HG03196 (cell line): ENCODE data around the gene FAM20A.

Experiments used
- ATAC-seq: cut with Tn5 transposase; IDR thresholded peaks from one replicate; pipeline ENCODE4 v1.9.1; 2021; ENCODE audit not compliant: unreplicated experiment

Gene FAM20A

GRCh38 chr17:68567035-68567434 lies 34.1 kb downstream of the FAM20A start:
- no peak for ATAC-seq

DNA sequence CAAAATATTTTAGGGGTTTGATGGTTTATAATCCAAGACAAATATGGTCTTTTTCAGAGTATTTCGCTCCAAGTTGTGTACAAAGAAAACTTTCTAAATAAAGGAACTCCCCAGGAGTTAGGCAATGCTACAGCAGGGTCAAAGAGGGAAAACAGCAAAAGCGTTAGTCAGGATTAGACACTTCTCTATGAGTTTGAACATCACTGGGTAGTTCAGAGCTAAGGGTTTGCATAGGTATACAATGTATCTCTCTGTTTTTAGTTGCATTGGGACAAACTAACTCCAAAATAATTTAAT lies 34.8 kb downstream of the FAM20A start:
- ATAC-seq: no peak

GRCh38 chr17:68565661-68566441 lies 35.3 kb downstream of the FAM20A start:
- ATAC-seq: no peak

- no peak for ATAC-seq
These were observed 36.6 kb downstream of the FAM20A start for GRCh38 chr17:68564415-68565111.

DNA sequence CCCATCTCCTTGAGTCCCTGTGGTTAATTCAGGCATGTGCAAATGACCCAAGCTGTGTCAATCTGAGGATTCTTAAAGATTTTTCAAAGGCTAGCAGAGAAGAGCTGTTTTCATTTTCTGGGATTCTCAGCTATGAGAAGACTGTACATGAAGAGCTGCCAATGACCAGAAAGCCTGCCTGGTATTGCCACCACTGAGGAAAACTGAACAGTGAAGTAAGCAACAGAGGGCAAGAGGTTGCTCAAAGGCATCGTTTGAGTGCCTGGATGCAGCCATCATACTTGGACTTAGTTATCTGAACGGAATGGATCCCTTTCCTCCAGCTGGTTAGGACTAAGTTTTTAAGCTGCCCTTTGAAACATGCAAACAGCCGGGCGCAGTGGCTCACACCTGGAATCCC lies 38.4 kb downstream of the FAM20A start:
- ATAC-seq: no peak

DNA sequence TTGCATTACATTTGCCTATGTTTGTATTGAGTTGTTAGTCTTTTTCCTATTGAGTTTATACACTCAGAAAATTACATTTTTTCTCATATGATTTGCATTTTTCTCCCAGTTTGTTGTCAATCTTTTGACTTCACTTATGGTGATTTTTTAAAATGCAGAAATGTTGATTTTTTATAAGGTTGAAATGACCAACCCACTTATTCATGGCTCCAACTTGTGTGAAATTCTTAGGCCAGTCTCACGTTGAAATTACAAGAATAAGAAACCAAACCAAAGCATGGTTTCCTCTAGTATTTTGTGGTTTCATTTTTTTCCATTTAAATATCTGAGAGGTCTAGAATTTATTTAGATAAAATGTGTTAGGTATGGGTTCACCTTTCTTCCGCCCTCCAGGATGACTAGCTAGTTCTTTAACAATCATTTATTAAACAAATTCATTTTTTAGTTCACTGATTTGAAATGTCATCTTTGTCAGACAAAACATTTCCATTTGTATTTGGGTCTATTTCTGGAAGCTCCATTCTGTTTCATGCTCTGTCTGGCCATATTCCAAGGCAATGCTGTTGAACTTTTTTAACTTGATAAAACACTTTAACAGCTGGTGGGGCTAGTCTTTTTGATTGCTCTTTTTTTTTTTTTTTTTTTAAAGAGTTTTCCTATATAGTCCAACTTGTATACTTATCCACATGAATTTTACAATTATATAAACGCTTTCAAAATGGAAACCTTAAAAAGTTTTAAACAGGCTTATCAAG lies 40.0 kb downstream of the FAM20A start:
- ATAC-seq: no peak

DNA sequence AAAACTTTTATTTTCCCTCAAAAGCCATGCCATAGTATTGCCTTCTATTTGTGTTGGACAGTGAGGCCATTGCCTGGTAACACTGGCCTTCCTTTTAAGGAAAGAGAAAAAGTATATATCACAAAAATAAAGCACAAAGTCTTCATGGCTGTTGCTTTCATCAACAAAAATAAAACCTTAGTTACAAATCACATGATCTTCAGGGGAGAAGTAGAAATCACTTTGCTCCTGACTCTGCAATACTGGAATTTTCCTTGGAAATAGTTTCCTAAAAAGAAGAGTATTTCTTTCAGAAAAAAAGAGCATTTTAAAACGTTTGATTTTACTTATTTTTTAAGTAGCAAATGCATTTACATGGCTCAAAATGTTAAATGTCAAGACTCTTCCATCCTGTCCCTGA lies 41.9 kb downstream of the FAM20A start:
- ATAC-seq: no peak

DNA sequence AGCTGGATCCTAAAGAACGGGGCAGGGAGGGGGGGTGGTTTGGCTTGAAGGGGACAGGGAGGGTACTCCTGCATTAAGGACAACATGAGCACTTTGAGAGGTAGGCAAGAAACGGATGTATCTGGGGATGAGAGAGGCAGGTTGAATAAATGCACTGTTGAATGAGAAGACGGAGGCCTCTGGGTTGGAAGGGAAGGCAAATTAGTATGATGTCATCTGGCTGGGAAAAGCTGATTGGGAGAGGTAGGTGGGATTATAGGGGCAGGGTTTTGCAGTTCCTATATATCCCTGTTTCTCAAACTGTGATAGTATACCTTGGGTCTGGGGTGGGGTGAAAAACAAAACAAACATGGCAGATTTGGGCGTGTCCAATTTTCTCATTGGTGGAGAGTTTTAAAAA lies 44.6 kb downstream of the FAM20A start:
- no peak for ATAC-seq

DNA sequence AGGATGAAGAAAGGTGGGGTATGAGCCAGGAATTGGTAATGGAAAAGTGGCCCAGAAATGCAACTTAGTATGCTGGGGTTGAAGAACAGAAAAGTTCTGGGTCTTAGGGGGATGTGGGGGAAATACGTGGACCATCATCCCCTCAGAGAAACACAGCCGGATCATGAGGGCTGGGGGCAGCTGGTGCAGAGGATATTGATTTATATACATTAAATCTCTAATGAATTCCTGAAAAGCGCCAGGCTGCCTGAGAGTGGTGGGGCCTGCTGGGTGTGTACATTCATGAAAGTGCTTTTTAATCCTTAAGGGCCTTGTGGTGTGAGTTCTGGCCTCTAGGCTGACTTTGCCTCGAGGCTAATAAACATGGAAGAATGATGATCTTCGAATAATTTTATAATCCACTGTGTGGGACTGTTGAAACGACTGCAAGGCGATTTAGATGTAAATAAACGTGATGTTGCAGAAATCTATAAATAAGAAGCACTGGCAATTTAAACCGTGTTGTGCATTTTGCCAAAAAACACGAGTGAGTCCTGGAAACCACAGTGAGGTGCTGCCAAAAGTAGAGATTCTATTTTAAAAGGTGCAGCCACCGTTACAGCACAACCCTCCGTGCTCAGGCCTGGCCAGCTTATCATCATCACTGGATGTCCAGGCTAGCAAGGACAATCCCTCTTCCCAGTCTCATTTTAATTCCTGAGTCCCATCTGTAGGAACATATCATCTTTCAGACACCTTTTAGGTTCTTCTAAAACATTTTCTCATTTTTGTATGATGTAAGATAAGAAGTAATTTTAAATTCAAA lies 56.9 kb downstream of the FAM20A start:
- ATAC-seq: no peak

DNA sequence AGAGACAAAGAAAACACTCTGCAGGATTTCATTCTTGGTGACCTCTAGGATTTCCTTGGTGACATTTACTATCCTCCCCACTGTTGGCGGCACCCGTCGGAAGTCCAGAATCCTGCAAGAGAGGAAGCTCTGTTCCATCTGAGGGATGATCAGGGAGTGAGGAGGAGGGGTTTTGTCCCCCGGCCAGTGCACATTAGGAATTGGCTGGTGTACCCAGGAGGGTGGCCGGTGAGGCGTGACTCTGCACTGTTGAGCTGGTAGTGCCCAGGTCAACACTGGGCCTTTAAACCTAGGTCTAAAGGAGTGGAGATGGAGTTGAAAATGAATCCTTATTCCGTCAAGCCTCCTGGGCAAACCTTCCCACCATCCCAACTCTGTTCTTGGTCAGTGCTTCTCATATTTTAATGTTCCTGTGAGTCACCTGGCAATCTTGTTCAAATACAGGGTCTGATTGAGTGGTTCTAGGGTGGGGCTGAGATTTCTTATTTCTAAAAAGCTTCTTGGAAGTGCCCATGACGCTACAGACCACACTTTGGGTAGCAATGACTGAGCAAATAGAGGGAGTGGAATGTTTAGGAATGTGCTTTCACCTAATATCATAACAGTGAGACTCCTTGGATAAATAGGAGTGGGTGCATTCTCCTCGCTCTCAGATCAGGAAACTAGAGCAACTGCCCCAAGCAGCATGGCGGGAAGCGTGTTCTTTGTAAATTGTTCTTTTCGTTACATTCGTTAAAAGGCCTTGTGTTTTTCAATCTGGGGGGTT lies 58.3 kb downstream of the FAM20A start:
- ATAC-seq: no peak

- no peak for ATAC-seq
These were observed 59.4 kb downstream of the FAM20A start for GRCh38 chr17:68541816-68542215.

- no peak for ATAC-seq
These were observed 60.2 kb downstream of the FAM20A start for GRCh38 chr17:68540981-68541380.

DNA sequence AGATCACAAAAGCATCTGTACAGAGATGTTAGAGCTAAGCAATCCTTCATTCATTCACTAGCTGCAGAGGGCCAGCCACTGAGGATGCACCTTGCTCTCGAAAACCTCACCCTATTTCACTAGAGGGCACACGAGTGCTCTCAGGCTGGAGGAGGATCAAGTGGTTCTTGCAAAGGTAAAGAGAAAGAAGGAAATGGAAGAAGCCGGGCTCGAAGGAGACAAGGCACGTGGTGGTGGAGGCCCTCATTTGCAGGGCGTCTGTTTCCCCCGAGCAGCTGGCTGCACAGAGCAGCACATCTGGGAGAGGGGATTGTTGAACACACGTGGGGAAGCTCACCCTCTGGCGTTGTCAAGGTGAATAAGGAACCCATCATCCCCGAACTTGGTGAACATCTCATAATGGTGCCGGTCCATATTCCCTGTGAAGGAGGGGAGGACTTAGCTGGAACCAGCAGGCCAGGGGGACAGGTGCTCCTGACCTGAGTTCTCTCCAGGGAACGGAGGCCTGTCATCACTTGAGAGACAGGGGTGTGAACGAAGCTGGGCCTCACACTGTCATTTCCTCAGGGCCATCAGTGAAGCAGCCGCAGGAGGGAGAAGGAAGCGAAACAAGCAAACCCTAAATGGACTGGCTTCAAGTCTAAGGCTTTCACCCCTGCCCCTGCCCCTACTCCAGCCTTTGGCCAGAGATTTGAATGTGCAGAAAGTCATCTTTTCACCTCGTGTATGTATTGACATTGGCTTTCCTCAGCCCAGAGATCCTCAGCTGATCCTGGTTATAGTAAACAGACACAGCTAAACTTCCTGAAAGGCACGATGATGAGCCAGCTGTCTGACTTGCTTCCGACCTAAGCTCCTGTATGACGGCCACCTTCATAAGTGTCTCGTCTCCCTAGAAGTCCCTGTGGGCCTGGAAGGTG lies 61.4 kb downstream of the FAM20A start:
- ATAC-seq: no peak

- ATAC-seq: no peak
These were observed 65.2 kb downstream of the FAM20A start for GRCh38 chr17:68535922-68536321.

- ATAC-seq: no peak
These were observed 66.5 kb downstream of the FAM20A start for GRCh38 chr17:68534695-68535088.

DNA sequence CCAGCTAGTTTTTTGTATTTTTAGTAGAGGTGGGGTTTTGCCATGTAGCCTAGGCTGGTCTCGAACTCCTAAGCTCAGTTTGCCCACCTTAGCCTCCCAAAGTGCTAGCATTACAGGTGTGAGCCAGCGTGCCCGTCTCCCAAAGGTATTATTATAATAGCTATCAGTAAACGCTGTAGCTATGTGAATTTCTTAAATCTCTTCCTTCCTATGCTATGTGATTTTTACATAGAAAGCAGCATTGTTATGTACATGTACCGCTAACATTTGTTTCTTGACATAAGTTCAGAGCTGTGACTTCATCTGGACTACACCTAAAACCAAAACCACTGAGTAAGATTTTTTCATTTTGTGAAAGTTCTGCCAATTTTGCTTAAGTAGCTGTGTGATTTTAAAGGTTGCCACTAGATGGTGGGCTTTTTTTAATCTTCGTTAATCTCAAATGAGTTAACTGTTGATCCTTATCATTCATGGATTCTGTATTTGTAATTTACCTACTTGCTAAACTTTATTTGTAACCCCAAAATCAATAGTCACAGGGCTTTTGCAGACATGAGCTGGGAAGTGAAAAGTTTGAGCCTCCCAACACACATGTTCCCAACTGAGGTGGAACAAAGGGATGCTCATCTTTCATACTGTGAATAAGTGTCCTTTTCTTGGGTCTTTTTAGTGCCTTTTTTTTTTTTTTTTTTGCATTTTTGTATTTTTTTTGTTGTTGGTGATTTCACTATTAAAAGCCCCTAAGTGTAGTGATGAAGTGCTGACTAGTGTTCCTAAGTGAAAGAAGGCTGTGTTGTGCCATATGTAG lies 67.1 kb downstream of the FAM20A start:
- no peak for ATAC-seq

GRCh38 chr17:68532826-68533225 lies 68.3 kb downstream of the FAM20A start:
- no peak for ATAC-seq

DNA sequence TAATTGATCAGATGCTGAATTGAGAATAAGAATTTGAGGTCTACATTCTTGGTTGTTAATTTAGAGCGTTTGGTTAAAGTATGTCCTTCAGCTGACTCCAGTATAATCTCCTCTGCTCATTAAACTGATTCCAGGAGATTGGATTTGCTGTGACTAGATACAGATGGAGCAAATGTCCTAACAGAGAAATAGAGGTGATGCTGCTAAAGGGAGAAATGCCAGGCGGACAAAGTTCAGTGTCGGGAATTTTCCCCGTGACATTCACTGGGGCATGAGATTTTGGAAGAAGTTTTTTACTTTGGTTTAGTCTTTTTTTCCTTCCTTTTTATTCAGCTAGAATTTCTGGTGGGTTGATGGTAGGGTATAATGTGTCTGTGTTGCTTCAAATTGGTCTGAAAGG lies 69.9 kb downstream of the FAM20A start:
- ATAC-seq: no peak

GRCh38 chr17:68527314-68527713 lies 73.9 kb downstream of the FAM20A start:
- ATAC-seq: no peak
